Sigmoid colon (tissue), 7 donors: ENCODE results near the gene HYAL4. TPM values are rescaled to one million over a fixed set of nuclear protein-coding genes. Genes with fewer than 3 reads are reported as not detected.

Experiments
- DNase-seq: peaks from one replicate; pipeline ENCODE4 v3.0.0-alpha.2; 2019
- H3K27ac ChIP-seq, 4 donors: fragments of 200-600 bp; sonication (generic); one replicate each; pipeline ENCODE4 v1.5.1; 2016 to 2019; ENCODE audit warnings: mild to moderate bottlenecking in 1 of 4
- H3K27me3 ChIP-seq, 3 donors: fragments of 200-600 bp; sonication (generic); one replicate each; pipeline ENCODE4 v1.5.1; 2019; ENCODE audit warnings: mild to moderate bottlenecking in 1 of 3
- H3K36me3 ChIP-seq, 4 donors: fragments of 200-600 bp; sonication (generic); one replicate each; pipeline ENCODE4 v1.5.1; 2016 to 2019
- H3K4me1 ChIP-seq, 4 donors: fragments of 200-600 bp; sonication (generic); one replicate each; pipeline ENCODE4 v1.5.1; 2017 to 2019
- H3K4me3 ChIP-seq, 4 donors: fragments of 200-600 bp; sonication (generic); one replicate each; pipeline ENCODE4 v1.5.1; 2017 to 2019; ENCODE audit warnings: mild to moderate bottlenecking in 2 of 4, moderate library complexity in 1 of 4
- H3K9me3 ChIP-seq, 4 donors: fragments of 200-600 bp in 3 of 4; sonication (generic) in 3 of 4; one replicate each; pipeline versions ENCODE4 v1.5.1 to v1.6.1; 2013 to 2019
- EP300 ChIP-seq, 4 donors: sonication (generic); formaldehyde crosslinking; IDR thresholded peaks; one replicate each; pipeline ENCODE4 v1.6.1; 2017; ENCODE audit warnings: antibody characterized with exemption in 4 of 4
- POLR2A ChIP-seq, 2 donors: fragments of 450-650 bp; IDR thresholded peaks; one replicate each; pipeline ENCODE4 v1.6.1; 2016; ENCODE audit warnings: antibody characterized with exemption in 2 of 2, mild to moderate bottlenecking in 2 of 2, moderate library complexity in 2 of 2
- POLR2AphosphoS5 ChIP-seq, 4 donors: sonication (generic); formaldehyde crosslinking; IDR thresholded peaks; one replicate each; pipeline ENCODE4 v1.6.1; 2017; ENCODE audit warnings: antibody characterized with exemption in 4 of 4
- WGBS, 2 donors: extraction: QIAGEN DNeasy Blood & Tissue Kit; methylation state at CpG; one replicate each; pipeline ENCODE4 v1.1.7; 2013; 5-methylcytosine and 5-hydroxymethylcytosine counted together
- intact Hi-C: fragments of 100-400 bp; cut with DNase I; formaldehyde crosslinking; loops from one replicate; pipeline ENCODE4 v1.15.1; 2023
- polyA plus RNA-seq, 3 donors: library from polyadenylated mRNA; stranded (reverse); fragments of 200-250 nt; gene quantifications; one replicate each; pipeline ENCODE4 v1.2.3, GENCODE V29; 2013
- total RNA-seq, 4 donors: library from RNA; depleted of rRNA; stranded (reverse); fragments of >200 nt; gene quantifications; one replicate each; pipeline ENCODE4 v1.1.0, GENCODE V29; 2016
- TF ChIP-seq, protein P1 (sequence below), 4 experiments: fragments of 450-650 bp in 3 of 4; fragments of 200-600 bp in 1 of 4; IDR thresholded peaks; one replicate each; pipeline ENCODE4 v1.5.1; 2016 to 2019; ENCODE audit warnings: antibody characterized with exemption in 4 of 4, mild to moderate bottlenecking in 3 of 4, moderate library complexity in 2 of 4
- donor health status: healthy with polysubstance abuse.
- donor health status: Bipolar disorder and iron deficiency.
- donor health status: healthy.

Gene HYAL4
- total and polyA plus RNA-seq, 7 donors: 0.09 TPM; not detected in 6

DNA sequence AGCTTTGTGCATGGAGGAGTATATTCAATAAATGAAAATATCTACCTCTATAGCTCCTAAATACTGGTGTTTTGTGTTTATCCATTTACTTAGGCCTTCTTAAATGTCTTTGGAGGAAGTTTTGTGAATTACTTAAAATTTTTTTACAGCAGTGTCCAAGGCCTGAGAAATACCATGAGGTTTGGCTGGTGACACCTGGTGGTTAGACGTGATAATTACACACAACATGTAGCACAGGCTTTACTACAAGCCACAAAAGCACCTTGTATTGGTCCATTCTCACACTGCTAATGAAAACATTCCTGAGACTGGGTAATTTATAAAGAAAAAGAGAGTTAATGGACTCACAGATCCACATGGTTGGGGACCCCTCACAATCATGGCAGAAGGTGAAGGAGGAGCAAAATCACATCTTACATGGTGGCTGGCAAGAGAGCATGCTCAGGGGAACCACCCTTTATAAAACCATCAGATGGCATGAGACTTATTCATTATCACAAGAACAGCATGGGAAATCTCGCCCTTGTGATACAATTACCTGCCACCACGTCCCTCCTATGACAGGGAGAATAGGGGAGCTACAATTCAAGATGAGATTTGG is 20.6 kb downstream of the HYAL4 start:
- no peak overlapping the region for H3K4me3 ChIP-seq
- intact Hi-C loops: loop anchor here (1.0 to 5.0 kb wide), 5 partner anchors 69 to 373 kb away; no protein-coding TSS in a partner anchor
- 9 to 15% methylated on average over 3 of the region's 3 CpGs for WGBS, 2 donors
- no peaks in the 10 kb centered on the region for H3K9me3 ChIP-seq
- H3K27ac ChIP-seq: no peak overlapping the region
- H3K4me1 ChIP-seq: no peaks in the 10 kb centered on the region
- TF ChIP-seq POLR2A (IDR thresholded peaks at IDR 0.05): no peak
- TF ChIP-seq, protein P1, sequence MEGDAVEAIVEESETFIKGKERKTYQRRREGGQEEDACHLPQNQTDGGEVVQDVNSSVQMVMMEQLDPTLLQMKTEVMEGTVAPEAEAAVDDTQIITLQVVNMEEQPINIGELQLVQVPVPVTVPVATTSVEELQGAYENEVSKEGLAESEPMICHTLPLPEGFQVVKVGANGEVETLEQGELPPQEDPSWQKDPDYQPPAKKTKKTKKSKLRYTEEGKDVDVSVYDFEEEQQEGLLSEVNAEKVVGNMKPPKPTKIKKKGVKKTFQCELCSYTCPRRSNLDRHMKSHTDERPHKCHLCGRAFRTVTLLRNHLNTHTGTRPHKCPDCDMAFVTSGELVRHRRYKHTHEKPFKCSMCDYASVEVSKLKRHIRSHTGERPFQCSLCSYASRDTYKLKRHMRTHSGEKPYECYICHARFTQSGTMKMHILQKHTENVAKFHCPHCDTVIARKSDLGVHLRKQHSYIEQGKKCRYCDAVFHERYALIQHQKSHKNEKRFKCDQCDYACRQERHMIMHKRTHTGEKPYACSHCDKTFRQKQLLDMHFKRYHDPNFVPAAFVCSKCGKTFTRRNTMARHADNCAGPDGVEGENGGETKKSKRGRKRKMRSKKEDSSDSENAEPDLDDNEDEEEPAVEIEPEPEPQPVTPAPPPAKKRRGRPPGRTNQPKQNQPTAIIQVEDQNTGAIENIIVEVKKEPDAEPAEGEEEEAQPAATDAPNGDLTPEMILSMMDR (IDR thresholded peaks at IDR 0.05): peak; percentile 44 to 72 (median 70)
- H3K27me3 ChIP-seq: peaks cover 0 to 2% (median 0%) of the 10 kb centered on the region in 3 donors
- H3K36me3 ChIP-seq: no peaks in the 10 kb centered on the region
- no peak for DNase-seq

DNA sequence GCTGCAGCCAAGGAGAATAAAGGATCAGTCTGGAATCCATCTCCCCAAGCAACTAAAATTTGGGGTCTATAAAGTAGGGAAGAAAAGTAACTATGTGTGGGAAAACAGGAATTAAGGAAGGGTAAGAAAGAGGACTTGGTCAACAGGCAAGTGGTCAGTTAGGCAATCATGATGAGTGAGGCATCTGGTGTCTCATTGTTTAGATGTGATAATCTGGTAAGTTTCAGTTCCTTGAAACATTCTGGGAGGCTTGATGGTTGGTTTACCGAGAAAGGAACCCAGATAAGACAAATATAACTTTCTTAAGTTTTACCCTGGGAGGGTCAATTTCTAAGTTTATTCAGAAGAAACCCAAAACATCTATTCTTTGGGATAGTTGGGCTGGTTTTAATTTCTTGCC is 22.3 kb downstream of the HYAL4 start:
- H3K4me3 ChIP-seq: no peak overlapping the region
- WGBS, 2 donors: 57 to 89% methylated on average over 1 of the region's 1 CpG
- H3K4me1 ChIP-seq: no peaks in the 10 kb centered on the region
- no peak for DNase-seq
- H3K27me3 ChIP-seq: peaks cover 0 to 2% (median 0%) of the 10 kb centered on the region in 3 donors
- no peaks in the 10 kb centered on the region for H3K36me3 ChIP-seq
- intact Hi-C loops: loop anchor here (5.0 kb wide), 3 partner anchors 230 to 375 kb away; no protein-coding TSS in a partner anchor
- no peak for TF ChIP-seq POLR2AphosphoS5 (IDR thresholded peaks at IDR 0.05)
- TF ChIP-seq, protein P1 (IDR thresholded peaks at IDR 0.05): no peak
- no peak for TF ChIP-seq EP300 (IDR thresholded peaks at IDR 0.05)
- TF ChIP-seq POLR2A (IDR thresholded peaks at IDR 0.05): no peak
- no peak overlapping the region for H3K27ac ChIP-seq
- H3K9me3 ChIP-seq: no peaks in the 10 kb centered on the region

DNA sequence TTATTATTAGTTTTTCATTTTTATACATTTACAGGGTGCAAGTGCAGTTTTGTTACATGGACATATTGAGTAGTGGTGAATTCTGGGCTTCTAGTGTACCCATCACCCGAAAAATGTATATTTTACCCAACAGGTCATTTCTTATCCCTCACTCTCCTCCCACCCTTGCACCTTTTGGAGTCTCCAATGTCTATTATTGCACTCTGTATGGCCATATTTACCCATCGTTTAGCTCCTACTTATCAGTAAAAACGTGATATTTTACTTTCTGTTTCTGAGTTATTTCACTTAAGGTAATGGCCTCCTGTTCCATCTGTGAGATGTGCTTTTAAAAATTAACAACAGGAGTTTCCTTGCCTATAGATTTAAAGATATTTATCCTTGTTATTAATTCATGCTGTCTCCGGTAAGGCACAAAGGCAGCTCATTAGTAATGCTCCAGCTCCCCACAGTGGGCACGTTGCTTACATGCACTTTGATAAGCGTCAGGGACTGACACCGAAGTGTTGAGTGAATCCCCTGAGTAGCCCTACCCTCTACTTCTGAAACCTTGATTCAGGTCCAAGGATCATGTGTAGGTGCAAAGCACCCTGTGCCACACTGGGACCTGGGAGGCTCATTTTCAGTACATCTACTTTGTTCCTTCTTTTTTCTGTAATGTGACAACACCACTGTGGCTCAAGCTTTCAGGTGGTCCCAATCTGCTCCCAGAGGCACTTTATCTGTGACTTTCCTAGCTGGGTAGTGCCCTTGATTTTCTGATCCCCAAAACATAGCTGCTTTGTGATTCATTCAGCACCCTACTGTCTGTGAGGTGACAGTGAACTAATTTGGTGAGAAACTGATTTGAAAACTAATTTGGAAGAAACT is 27.3 kb downstream of the HYAL4 start:
- Histone ChIP-seq H3K27ac (no peak overlapping the region), H3K4me3 (no peak overlapping the region), H3K36me3 (no peaks in the 10 kb centered on the region), H3K9me3 (no peaks in the 10 kb centered on the region), H3K4me1 (no peaks in the 10 kb centered on the region), H3K27me3 (peaks cover 0 to 2% (median 0%) of the 10 kb centered on the region in 3 donors)
- DNase-seq: no peak
- intact Hi-C loops: no loop called here
- TF ChIP-seq POLR2A (IDR thresholded peaks at IDR 0.05): no peak
- TF ChIP-seq, protein P1 (IDR thresholded peaks at IDR 0.05): peak in 1 of 4 experiments; percentile 4
- WGBS, 2 donors: 7 to 22% methylated on average over 7 of the region's 7 CpGs

DNA sequence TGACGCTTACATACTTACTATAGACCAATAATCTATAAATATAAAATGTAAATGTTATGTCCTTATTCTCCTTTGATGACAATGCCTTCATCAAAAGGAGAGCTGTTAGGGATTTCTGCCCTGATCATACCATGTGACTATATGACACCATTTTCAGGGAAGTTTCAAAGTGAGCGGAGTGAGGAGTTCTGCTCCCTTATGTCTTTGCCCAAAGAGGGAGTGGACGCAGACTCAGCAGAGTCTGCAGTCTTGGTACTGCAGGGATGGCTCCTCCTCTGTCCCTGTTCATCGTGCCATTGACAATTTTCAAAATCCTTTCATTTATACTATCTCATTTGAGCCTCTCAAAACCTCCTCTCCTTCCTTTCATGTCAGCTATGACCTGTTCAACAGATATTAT is 27.9 kb downstream of the HYAL4 start:
- no peak for DNase-seq
- TF ChIP-seq POLR2AphosphoS5 (IDR thresholded peaks at IDR 0.05): no peak
- TF ChIP-seq, protein P1 (IDR thresholded peaks at IDR 0.05): no peak
- no peak for TF ChIP-seq POLR2A (IDR thresholded peaks at IDR 0.05)
- TF ChIP-seq EP300 (IDR thresholded peaks at IDR 0.05): no peak
- no peaks in the 10 kb centered on the region for H3K9me3 ChIP-seq
- H3K27ac ChIP-seq: no peak overlapping the region
- no peaks in the 10 kb centered on the region for H3K4me1 ChIP-seq
- no peak overlapping the region for H3K4me3 ChIP-seq
- intact Hi-C loops: no loop called here
- H3K27me3 ChIP-seq: peaks cover 0 to 2% (median 0%) of the 10 kb centered on the region in 3 donors
- 67 to 81% methylated on average over 4 of the region's 4 CpGs for WGBS, 2 donors
- H3K36me3 ChIP-seq: no peaks in the 10 kb centered on the region
